NCI-H748 (cell line): Measurements from ENCODE around the gene ZFP36.
A peak's percentile ranks its signal among the peaks of the same experiment; 100 is the strongest.

Source experiments
- DNase-seq: peaks from one replicate; lab custom pipeline; 2025; ENCODE audit not compliant: unreplicated experiment; lab: John Stamatoyannopoulos, UW

Gene ZFP36

DNA sequence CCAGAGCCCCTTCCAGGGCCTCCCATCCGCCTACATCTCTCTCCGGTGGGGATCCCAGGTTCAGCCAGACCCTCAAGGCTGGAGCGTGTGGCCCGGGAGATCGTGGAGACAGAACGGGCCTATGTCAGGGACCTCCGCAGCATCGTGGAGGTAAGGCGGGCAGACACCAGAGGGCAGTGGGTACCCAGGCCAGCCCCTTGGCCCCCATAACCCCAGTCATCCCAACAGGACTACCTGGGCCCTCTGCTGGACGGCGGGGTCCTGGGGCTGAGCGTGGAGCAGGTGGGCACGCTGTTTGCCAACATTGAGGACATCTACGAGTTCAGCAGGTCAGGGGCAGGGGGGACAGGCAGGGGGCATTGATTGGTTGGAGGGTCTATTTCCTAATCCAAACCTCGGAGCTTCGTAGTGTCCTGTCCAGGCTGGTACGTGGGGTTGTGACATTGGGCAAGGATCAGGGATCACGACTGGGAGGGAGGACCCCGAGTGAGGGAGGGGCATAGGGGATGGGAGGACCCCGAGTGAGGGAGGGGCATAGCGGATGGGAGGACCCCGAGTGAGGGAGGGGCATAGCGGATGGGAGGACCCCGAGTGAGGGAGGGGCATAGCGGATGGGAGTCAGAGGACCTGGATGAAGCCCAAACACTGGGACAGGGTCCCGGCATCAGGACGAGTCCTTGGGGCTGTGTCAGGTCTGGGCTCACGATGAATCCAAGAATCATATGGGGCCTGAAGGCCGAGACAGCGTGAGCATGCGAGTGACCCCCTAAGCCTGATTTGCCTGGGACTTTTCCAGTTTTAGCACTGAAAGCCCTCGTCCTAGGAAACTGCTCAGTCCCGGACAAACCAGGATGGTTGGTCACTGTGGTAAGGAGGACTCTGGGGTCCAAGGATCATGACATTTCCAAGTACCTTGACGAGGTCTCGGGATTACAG lies 8.7 kb downstream of the ZFP36 start:
- no peak for DNase-seq

DNA sequence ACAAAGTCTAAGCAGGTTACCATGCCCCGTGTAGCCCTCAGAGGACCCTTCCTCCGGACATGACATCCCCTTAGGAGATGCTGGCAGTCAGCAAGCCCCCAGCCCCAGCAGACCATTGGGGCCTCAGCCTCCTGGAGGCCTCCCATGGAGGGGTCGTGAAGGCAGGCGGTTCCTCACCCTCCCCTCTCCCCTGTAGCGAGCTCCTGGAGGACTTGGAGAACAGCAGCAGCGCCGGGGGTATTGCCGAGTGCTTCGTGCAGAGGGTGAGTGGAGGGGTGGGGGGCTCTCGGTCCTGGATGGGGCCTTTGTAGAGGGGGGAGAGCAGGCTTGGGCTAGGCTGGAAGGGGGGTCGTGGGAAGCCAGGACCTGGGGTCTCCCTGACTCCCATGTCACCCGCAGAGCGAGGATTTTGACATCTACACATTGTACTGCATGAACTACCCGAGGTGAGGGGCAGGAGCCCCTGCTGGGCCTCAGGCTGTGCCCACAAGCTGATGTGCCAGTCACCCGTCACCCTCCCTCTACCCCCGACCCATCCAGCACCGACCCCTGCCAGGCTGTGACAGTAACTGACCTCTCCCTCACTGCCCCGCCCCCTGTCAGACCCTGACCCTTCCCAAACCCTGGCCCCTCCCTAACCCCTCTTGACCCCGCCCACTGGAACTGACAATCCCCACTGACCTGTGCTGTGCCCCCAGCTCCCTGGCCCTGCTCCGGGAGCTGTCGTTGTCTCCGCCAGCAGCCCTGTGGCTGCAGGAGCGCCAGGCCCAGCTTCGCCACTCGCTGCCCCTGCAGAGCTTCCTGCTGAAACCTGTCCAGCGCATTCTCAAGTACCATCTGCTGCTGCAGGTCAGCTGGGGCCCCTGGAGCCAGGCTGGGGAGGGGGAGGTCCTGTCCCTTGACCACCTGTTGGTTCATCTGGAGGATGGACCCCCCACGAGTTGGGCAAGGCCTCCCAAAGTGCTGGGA lies 9.8 kb downstream of the ZFP36 start:
- no peak for DNase-seq

DNA sequence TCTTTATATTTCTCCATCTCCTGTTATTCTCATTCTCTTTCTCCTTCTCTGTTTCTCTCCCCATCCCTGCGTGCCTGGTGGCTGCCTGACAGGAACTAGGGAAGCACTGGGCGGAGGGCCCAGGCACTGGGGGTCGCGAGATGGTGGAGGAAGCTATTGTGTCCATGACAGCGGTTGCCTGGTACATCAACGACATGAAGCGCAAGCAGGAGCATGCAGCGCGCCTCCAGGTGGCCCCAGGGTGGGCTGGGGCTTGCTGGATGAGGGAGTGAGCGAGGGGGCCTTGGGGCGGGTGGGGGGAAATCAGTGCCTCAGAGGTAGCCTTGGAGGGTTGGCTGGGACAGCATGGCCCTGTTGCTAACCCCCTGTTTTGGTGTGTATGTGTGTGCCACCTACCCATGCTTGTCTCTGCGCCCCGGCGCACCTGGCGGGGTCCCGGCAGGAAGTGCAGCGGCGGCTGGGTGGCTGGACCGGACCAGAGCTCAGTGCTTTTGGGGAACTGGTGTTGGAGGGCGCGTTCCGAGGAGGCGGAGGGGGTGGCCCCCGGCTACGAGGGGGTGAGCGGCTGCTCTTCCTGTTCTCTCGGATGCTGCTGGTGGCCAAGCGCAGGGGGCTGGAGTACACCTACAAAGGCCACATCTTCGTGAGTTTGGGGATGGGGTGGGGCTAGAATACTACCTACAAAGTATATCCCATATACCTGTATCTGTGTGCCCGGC lies 11.0 kb downstream of the ZFP36 start:
- DNase-seq = no peak

DNA sequence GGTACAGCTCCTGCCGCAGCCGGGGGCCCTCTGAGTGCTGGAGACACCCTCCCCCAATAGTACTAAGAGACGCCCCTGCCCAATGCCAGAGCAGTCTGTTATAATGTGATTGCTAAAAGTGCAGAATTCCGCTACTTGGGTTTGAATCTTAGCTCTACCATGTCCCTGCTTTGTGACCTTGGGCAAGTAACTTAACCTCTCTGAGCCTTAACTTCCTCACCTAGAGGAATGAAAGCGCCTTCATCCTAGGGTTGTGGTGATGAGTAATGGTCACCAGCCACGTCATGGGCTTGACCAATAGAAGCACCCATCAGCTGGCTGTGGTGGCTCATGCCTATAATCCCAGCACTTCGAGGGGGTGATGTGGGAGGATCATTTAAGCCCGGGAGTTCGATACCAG lies 12.4 kb downstream of the ZFP36 start:
- no peak for DNase-seq

DNA sequence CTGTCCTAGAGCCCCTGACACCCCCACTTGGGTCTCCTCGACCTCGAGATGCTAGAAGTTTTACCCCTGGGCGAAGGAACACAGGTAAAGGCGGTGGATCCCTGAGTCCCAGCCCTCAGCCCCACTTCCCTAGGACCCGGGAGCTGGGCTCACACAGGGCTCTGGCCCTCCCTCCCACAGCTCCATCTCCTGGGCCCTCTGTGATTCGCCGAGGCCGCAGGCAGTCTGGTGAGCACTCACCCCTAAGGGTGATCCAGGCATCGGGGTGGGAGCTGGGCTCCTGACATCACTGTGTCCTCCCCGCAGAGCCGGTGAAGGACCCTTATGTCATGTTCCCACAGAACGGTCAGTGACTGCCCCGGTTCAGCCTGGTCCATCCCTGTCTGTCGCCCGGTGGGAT lies 14.1 kb downstream of the ZFP36 start:
- no peak for DNase-seq

DNA sequence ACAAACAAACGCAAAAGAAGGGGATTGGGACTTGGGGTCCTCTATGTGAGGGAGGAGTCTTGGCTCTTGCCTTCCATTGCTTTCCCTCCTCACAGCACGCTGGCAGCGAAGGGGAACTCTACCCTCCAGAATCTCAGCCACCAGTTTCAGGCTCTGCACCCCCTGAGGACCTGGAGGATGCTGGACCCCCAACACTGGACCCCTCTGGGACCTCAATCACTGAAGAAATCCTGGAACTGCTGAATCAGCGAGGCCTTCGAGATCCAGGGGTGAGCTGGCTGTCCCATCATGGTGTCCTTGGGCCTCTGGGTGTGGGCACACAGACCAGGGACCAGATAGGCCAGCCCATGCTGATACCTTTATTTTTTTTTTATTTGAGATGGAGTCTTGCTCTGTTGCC lies 15.4 kb downstream of the ZFP36 start:
- no peak for DNase-seq

DNA sequence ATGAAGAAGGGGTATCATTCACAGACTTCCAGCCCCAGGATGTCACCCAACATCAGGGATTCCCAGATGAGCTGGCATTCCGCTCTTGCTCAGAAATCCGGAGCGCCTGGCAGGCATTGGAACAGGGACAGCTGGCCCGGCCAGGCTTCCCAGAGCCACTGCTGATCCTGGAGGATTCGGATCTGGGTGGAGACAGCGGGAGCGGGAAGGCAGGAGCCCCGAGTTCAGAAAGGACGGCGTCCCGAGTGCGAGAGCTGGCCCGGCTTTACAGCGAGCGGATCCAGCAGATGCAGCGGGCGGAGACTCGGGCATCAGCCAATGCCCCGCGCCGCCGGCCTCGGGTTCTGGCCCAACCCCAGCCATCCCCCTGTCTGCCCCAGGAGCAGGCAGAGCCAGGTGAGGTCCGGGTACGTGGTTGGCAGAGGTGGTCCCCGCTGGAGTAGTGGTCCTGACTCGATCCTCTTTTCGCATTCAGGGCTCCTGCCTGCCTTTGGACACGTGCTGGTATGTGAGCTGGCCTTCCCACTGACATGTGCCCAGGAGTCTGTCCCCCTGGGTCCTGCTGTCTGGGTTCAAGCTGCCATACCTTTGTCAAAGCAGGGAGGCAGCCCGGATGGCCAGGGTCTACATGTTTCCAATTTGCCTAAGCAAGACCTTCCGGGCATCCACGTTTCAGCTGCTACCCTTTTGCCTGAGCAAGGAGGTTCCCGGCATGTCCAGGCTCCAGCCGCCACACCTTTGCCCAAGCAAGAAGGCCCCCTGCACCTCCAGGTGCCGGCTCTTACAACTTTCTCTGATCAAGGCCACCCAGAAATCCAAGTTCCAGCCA lies 16.8 kb downstream of the ZFP36 start:
- no peak for DNase-seq

DNA sequence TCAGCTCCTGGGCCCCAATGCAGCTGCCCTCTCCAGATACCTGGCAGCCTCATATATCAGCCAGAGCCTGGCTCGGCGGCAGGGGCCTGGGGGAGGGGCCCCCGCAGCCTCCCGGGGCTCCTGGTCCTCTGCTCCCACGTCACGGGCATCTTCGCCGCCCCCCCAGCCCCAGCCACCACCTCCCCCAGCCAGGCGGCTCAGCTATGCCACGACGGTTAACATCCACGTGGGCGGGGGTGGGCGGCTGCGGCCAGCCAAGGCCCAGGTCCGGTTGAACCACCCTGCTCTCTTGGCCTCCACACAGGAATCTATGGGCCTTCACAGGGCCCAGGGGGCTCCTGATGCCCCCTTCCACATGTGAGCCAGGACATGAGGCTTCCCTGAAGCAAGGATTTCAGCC lies 18.3 kb downstream of the ZFP36 start:
- DNase-seq = no peak

DNA sequence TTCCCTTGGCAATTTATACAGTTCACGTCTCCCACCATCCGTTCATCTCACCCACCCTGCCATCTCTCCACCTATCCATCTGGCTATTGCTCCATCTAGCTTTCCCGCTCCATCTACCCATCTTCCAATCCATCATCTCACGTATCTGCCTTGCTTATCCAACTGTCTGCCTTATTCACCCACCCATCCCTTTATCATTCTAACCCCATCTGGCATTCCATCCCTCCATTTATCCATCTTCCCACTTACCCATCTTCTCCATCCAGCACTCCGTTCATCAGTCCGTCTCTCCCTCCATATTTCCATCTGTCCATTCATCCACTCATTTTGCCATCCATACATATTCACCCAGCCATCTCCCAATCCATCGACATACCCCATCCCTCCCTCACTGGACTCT lies 19.1 kb downstream of the ZFP36 start:
- no peak for DNase-seq

DNA sequence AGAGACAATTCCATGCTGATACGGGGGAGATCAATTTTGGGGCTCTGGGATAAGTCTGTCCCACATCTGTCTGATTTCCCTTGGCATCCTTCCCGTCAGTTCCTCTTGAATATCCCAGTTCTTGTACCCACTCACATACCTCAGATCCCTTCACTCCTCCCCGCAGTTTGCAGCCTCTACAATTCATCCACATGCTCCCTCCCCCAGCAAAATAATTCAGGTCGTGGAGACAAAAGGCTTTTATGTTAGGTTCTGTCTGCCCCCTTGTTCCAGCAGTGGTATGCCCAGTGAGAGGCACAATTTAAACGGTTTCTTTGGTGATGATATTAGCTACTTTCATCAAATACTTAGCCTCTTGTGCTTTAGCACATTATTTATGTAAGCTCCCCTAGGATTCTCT lies 19.5 kb downstream of the ZFP36 start:
- DNase-seq = no peak

DNA sequence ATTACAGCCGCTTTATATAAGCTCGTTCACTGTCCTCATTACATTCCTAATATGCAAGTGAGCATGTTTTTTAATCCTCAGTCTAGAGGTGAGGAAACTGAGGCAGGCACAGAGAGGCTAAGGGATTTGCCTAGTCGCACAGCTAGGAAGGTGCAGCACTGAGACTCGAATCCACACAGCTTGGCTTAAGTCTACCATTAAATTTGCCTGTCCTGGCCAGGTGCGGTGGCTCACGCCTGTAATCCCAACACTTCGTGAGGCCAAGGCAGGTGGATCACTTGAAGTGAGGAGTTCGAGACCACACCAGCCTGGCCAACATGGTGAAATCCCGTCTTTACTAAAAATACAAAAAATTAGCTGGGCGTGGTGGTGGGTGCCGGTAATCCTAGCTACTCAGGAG lies 21.1 kb downstream of the ZFP36 start:
- no peak for DNase-seq

DNA sequence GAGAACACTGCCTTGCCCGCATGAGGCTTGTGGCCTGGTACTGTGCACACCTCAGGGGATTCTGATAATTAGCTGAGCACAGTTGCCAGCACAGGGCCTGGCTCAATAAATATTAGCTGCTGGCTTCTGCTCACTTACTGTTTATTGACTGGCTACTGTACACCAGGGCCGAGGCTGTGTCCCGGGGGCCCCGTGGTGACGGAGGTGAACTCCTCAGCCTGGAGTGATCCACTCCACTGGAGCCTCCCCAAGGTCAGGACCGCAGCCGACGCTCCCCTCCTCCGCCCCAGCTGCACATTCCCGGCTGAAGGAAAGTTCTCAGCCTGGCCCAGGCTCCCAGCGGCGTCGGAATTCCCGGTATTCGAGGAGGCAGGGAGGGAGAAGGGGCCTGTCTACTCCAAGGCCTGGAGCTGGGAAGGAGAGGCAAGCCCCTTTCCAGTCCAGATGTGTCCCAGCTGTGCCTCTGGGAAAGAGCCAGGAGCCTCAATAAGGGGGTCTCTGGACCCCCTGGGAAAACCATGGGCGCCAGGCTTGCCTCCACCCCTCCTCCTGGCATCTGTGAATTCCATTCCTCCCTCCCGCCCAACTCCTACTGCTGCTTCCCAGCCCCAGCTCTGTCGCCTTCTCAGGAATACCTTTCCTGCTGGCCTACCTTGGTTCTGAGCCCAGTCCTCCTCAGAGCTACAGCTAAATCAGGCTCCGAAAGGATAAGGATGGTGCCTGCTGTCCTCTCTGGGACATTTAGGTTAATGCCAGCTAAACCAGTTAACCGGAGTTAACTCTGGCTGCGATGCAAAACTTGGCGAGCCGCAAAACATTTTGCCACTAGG lies 21.9 kb downstream of the ZFP36 start:
- DNase-seq = no peak

DNA sequence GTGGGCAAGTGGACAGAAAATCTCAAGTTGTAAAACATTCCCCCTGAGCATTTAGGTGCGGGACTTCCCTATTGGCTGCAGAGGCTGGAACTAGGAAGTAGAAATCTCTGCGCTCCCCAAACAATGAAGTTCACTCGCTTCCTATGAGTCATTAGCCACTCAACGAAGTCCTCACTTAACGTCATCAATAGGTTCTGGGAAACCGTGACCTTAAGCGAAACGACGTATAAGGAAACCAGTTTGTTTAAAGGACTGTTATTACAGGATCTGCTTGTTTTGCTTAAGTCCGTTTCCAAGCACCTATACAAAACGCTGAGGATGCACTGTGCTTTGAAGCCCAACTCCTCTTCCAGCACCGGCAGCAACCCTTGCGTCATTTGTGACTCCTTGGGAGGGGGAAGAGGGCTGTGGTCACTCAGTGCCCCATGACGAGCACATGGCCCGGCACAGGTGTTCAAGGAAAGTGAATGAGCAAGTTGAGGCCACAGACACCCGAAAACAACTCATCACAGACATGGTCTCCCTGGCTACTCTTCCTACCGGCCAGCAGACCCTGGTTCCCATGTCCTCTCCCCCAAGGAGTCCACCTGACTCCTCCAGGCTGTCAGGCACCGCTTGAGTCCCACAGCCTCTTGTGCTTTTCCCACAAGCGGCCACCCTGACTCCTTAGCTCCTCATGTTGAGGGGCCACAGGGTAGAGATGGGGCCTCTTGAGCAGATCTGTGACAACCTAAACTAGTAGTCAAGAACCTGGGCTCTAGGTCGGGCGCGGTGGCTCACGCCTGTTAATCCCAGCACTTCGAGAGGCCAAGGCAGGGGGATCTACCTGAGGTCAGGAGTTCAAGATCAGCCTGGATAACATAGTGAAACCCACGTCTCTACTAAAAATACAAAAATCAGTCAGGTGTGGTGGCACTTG lies 24.3 kb downstream of the ZFP36 start:
- DNase-seq = peak; percentile 18

DNA sequence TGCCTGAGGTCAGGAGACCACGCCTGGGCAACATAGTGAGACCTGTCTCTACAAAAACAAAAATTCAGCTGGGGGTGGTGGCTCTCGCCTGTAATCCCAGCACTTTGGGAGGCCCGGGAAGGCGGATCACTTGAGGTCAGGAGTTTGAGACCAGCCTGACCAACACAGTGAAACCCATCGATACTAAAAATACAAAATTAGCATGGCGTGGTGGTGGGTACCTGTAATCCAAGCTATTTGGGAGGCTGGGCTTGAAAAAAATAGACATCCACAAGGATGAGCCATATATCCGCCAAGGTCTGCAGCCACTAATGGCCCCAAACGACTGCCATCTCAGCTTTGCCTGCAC lies 26.0 kb downstream of the ZFP36 start:
- DNase-seq = no peak

DNA sequence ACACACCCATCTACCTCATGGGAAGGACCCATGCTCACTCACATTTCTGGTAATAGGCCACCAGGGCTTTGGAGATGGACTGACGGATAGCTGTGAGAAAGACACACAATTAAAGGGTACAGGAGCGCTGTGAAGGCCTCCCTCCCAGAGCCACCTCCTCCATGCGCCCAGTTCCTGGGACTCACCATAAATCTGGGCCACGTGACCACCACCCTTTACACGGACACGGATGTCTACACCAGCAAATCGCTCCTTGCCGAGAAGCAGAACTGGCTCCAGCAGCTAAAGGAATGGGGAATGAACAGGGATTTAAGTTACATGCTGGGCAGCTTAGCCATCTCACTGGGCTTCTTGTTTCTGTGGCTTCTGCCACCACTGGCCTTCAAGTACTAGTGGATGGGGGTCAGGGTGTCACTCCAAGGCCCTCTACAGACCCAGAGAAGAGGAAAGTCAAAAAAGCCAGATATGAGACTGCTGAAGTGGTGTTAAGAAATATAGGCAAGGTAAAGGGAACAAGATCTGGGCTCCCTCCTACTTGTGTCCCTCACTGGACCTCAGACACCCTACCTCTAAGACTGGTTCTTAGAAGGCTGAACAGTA lies 26.9 kb downstream of the ZFP36 start:
- no peak for DNase-seq

DNA sequence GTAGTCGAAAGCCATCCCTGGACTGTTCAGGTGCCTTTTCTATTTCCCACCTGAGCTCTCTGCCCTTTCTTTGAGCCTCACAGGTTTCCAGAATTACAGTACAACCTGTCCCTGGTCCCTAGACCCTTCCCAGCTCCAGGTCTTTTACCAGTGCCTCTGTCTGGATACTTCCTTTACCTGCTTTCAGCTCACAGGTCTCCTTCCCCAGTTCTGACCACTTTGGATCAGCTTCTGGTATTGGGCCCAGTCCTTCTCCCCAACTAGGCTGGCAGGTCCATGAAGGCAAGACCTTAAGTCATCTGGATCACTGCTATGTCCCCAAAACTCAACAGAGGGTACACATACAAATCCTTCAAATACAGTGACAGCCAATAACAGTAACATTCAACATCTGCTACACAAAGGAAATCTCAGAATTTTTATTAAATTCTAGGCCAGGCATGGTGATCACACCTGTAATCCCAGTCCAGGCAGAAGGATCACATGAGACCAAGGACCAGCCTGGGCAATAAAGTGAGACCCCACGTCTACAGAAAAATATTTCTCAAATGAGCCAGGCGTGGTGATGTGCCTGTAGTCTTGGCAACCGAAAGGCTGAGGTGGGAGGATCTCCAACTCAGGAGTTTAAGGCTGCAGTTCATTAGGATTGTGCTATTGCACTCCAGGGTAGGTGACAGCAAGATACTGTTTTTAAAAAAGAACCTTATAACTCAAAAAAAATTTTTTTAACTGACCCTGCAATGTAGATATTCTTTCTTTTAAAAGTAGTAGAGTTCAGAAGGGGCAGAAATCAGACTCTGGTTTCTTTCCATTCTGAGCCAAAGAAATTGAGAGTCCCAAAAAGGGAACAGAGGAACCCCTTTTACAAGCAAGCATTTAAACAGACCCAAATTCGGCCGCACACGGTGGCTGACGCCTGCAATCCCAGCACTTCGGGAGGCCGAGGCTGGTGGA lies 27.8 kb downstream of the ZFP36 start:
- DNase-seq = no peak
